Gastroesophageal sphincter (tissue), 3 donors: Measurements from ENCODE around the gene ASPG.

Experiments used
- POLR2A ChIP-seq, 2 donors: fragments of 450-650 bp; IDR thresholded peaks; one replicate each; pipeline ENCODE4 v1.6.1; 2017; ENCODE audit warnings: antibody characterized with exemption in 2 of 2, mild to moderate bottlenecking in 2 of 2, moderate library complexity in 1 of 2
- TF ChIP-seq, protein P1 (sequence below), 4 experiments: fragments of 200-600 bp in 2 of 4; fragments of 450-650 bp in 2 of 4; sonication (generic) in 1 of 4; IDR thresholded peaks; one replicate each; pipeline ENCODE4 v1.5.1; 2017 to 2019; ENCODE audit warnings: antibody characterized with exemption in 4 of 4, mild to moderate bottlenecking in 2 of 4, moderate library complexity in 2 of 4

- no peak for TF ChIP-seq POLR2A (IDR thresholded peaks at IDR 0.05)
- TF ChIP-seq, protein P1, sequence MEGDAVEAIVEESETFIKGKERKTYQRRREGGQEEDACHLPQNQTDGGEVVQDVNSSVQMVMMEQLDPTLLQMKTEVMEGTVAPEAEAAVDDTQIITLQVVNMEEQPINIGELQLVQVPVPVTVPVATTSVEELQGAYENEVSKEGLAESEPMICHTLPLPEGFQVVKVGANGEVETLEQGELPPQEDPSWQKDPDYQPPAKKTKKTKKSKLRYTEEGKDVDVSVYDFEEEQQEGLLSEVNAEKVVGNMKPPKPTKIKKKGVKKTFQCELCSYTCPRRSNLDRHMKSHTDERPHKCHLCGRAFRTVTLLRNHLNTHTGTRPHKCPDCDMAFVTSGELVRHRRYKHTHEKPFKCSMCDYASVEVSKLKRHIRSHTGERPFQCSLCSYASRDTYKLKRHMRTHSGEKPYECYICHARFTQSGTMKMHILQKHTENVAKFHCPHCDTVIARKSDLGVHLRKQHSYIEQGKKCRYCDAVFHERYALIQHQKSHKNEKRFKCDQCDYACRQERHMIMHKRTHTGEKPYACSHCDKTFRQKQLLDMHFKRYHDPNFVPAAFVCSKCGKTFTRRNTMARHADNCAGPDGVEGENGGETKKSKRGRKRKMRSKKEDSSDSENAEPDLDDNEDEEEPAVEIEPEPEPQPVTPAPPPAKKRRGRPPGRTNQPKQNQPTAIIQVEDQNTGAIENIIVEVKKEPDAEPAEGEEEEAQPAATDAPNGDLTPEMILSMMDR (IDR thresholded peaks at IDR 0.05) = no peak
Measured at GRCh38 chr14:104114421-104115130, 29.1 kb downstream of the ASPG start.
